Activated naive CD8-positive, alpha-beta T cell treated with anti-CD3 and anti-CD28 coated beads, Interleukin-2, amount 50 U/mL, for 16 hours (primary cell): Measurements from ENCODE around the gene PPFIA1.

ENCODE experiments used
- DNase-seq: peaks from one replicate; pipeline ENCODE4 v3.0.0-alpha.2; 2020; ENCODE audit warnings: low read depth, low spot score

PPFIA1 gene

DNA sequence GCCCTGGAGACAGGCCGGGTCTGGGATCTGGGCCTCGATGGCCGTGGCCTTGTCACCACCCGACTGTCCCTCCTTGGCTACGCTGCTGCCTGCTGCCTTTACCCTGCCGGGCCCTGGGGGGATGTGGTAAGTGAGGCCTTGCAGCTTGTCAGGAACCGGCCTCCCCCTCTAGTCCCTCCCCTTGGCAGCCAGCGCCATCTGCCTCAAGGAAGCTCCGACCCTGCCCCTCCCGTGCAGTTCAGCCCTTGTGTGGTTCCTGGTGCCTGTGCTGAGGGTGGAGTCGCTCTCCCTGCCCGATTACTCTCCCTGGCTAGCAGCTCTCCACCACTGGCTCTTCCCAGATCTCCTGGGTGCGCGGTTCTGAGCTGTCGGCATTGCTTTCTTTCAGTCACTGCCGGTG is 161.6 kb downstream of the PPFIA1 start:
- DNase-seq: no peak

DNA sequence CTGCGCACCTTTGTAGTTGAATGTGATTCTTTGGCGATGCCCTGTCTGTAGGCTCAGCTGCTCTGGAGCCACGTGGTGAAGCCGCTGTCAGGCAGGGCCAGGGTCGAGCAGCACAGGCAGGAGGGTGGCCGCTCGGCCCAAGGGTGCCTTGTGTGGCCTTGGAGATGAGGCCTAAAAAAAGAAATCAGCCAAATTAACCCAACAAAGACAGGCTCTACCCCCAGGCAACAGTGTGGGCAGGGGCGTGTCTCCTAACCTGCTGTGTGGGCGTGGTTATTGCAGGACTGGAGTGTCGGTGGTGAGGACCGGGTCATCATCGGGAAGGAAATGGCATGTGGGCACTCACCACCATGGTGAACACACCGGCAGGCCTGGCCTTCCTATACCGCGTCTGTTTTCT is 162.1 kb downstream of the PPFIA1 start:
- no peak for DNase-seq

DNA sequence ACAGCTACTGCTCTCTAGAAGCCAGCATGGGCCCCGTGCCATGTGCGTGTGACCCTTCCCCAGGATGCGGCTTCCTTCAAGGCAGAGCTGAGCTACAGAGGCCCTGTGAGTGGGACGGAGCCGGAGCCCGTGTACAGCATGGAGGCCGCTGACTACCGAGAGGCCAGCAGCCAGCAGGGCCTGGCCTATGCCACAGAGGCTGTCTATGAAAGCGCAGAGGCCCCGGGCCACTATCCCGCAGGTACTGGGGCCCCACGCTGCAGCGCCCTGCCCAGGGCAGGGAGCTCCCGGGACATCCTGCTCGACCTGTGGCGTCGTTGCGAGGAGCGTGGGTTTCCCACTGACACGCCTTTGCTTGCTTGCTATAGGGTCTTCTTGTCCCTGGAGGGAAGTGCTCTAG is 162.5 kb downstream of the PPFIA1 start:
- no peak for DNase-seq

DNA sequence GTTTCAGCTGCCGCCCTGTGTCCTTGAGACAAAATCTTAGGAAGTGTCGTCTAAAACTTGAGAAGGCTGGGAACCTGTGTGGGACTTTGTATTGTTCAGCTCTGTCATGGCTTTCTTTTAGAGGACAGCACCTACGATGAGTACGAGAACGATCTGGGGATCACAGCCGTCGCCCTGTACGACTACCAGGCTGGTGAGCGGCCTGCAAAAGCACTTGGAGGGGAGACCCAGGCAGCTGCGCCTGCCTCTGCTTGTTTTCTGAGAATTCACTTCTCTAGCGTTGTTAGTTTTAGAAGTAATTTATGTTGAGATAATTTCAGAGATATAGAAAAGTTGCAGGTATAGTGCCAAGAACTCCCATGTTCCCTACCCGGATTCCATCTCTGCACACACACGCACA is 163.0 kb downstream of the PPFIA1 start:
- no peak for DNase-seq
